ENCODE results near the gene SPEM1. TPM values are rescaled to one million over a fixed set of nuclear protein-coding genes. Genes with fewer than 3 reads are reported as not detected.

Gene SPEM1
- total and polyA plus RNA-seq, 10 of the 15 experiments (the other 5 are each of a cell fraction or from before 2014, with no cell fraction given): not detected

GRCh38 chr17:7384489-7385081, 35.5 kb upstream of the SPEM1 start (continued):
- TF ChIP-seq ZNF687 (IDR thresholded peaks at IDR 0.05) (no peak), IRF4 (IDR thresholded peaks at IDR 0.05; ENCODE audit: low read depth, low read length) (no peak), KLF5 (IDR thresholded peaks at IDR 0.05; ENCODE audit: partially characterized antibody) (no peak), USF1 (IDR thresholded peaks at IDR 0.05; ENCODE audit: borderline replicate concordance, extremely low read length, insufficient read depth, low read depth, low read length) (no peak), EP300 (IDR thresholded peaks at IDR 0.05; ENCODE audit: borderline replicate concordance in 1 of 2, control insufficient read depth in 1 of 2, low read depth in 2 of 2, low read length in 2 of 2) (no peak)

- ChIA-PET SMC1A (ENCODE audit: uncharacterized antibody, unreplicated experiment) (no interaction called here), POLR2A (no interaction called here), CTCF (interaction anchor here (0.7 kb wide), 1 partner anchor 684 kb away, joined by 3 read pairs; no protein-coding TSS in a partner anchor), RAD21 (ENCODE audit: unreplicated experiment) (no interaction called here)
- Histone ChIP-seq H3K79me2 (ENCODE audit: control insufficient read depth, insufficient read depth, low read length) (peaks cover 2% of the 10 kb centered on the region), H3K27ac (ENCODE audit: control insufficient read depth, insufficient read depth) (no peak overlapping the region), H3K4me3 (no peak overlapping the region), H3K36me3 (ENCODE audit: control insufficient read depth in 2 of 2, insufficient read depth in 2 of 2, low read length in 1 of 2) (no peaks in the 10 kb centered on the region), H3K4me1 (ENCODE audit: control insufficient read depth, insufficient read depth, low read length) (peaks cover 3% of the 10 kb centered on the region; the same call in 1 of the 2 replicates), H2AFZ (ENCODE audit: control insufficient read depth, low read depth, low read length) (no peak overlapping the region), H3K27me3 (replicated peaks in 1 of 2; ENCODE audit: control insufficient read depth in 2 of 2, insufficient read depth in 2 of 2, low read length in 1 of 2) (no peaks in the 10 kb centered on the region), H3K4me2 (ENCODE audit: control insufficient read depth, insufficient read depth) (no peak overlapping the region), H3K9ac (ENCODE audit: control insufficient read depth, insufficient read depth, low read length) (no peak overlapping the region), H4K20me1 (ENCODE audit: control insufficient read depth, insufficient read depth) (no peaks in the 10 kb centered on the region), H3K9me3 (replicated peaks; ENCODE audit: control insufficient read depth, insufficient read depth, low read length) (no peaks in the 10 kb centered on the region)
- DNase-seq (ENCODE audit: low read depth, low spot score) (no peak), ATAC-seq (no peak), FAIRE-seq (no peak)
- in situ Hi-C loops (cut with MboI) (no loop called here), intact Hi-C loops (cut with micrococcal nuclease; ENCODE audit: unreplicated experiment) (no loop called here)
- WGBS (ENCODE audit: insufficient coverage, insufficient replicate concordance, low lambda C conversion rate, missing lambda C conversion rate): 93% methylated on average over 10 of the region's 10 CpGs
- no TSS peak for BruUV-seq (replicated peaks)
- TF ChIP-seq STAT3 (IDR thresholded peaks at IDR 0.05; ENCODE audit: low read depth, low read length) (no peak), GABPA (IDR thresholded peaks at IDR 0.05; ENCODE audit: low read depth) (no peak), E2F4 (IDR thresholded peaks at IDR 0.05; ENCODE audit: low read depth, low read length) (no peak), CREM (IDR thresholded peaks at IDR 0.05; ENCODE audit: low read depth) (no peak), KDM1A (IDR thresholded peaks at IDR 0.05; ENCODE audit: borderline replicate concordance) (no peak), STAT1 (conservative IDR thresholded peaks at IDR 0.05) (no peak), ESRRA (IDR thresholded peaks at IDR 0.05; ENCODE audit: low read length) (no peak), E4F1 (IDR thresholded peaks at IDR 0.05; ENCODE audit: borderline replicate concordance, partially characterized antibody) (no peak)
Measured at GRCh38 chr17:7388856-7389255, 31.3 kb upstream of the SPEM1 start.

Measured in GM12878 (cell line).